ENCODE measurements around the gene GNG7. TPM values are rescaled to one million over a fixed set of nuclear protein-coding genes. Genes with fewer than 3 reads are reported as not detected.
"Not testable (repeated sequence)": the region's sequence is repeated elsewhere in the genome, so short reads cannot be mapped to it uniquely, and the experiment has no call there.

GNG7 gene
- total RNA-seq, 1 donor from 2014 or later = 11.5 TPM

GRCh38 chr19:2685204-2685704 lies 17.2 kb downstream of the GNG7 start:
- intact Hi-C loops (cut with DNase I) = no loop called here
- ATAC-seq = no peak

GRCh38 chr19:2683430-2684003 lies 19.0 kb downstream of the GNG7 start:
- no peak for DNase-seq (ENCODE audit: low spot score)
- intact Hi-C loops (cut with DNase I) = no loop called here
- no peak for ATAC-seq

More at GRCh38 chr19:2685204-2685704, 17.2 kb downstream of the GNG7 start:
- no peak for DNase-seq (ENCODE audit: low spot score)

GRCh38 chr19:2680808-2681207 lies 21.7 kb downstream of the GNG7 start:
- no peak for ATAC-seq
- intact Hi-C loops (cut with DNase I) = no loop called here

GRCh38 chr19:2679439-2679838 lies 23.1 kb downstream of the GNG7 start:
- intact Hi-C loops (cut with DNase I) = no loop called here
- no peak for ATAC-seq
- no peak for DNase-seq (ENCODE audit: low spot score)

More at GRCh38 chr19:2680808-2681207, 21.7 kb downstream of the GNG7 start:
- no peak for DNase-seq (ENCODE audit: low spot score)

- ATAC-seq; DNase-seq (ENCODE audit: low spot score); intact Hi-C loops (cut with DNase I): not testable (repeated sequence)
Measured at GRCh38 chr19:2678948-2679347, 23.5 kb downstream of the GNG7 start.

- no peak for ATAC-seq
- intact Hi-C loops (cut with DNase I) = no loop called here
- no peak for DNase-seq (ENCODE audit: low spot score)
Measured at GRCh38 chr19:2678044-2678671, 24.3 kb downstream of the GNG7 start.

- ATAC-seq = no peak
- intact Hi-C loops (cut with DNase I) = no loop called here
- DNase-seq (ENCODE audit: low spot score) = no peak
Measured at GRCh38 chr19:2676823-2677222, 25.7 kb downstream of the GNG7 start.

- DNase-seq (ENCODE audit: low spot score) (no peak), ATAC-seq (no peak)
- intact Hi-C loops (cut with DNase I) = no loop called here
Measured at GRCh38 chr19:2675892-2676291, 26.6 kb downstream of the GNG7 start.

- ATAC-seq (no peak), DNase-seq (ENCODE audit: low spot score) (no peak)
- intact Hi-C loops (cut with DNase I) = no loop called here
Measured at GRCh38 chr19:2670217-2670616, 32.3 kb downstream of the GNG7 start.

- intact Hi-C loops (cut with DNase I) = no loop called here
- DNase-seq (ENCODE audit: low spot score) (no peak), ATAC-seq (no peak)
Measured at GRCh38 chr19:2668175-2668763, 34.2 kb downstream of the GNG7 start.

- DNase-seq (ENCODE audit: low spot score); ATAC-seq; intact Hi-C loops (cut with DNase I): not testable (repeated sequence)
Measured at GRCh38 chr19:2667349-2667748, 35.1 kb downstream of the GNG7 start.

- DNase-seq (ENCODE audit: low spot score) (no peak), ATAC-seq (no peak)
- intact Hi-C loops (cut with DNase I) = no loop called here
Measured at GRCh38 chr19:2666344-2666994, 36.0 kb downstream of the GNG7 start.

- intact Hi-C loops (cut with DNase I) = no loop called here
- ATAC-seq (no peak), DNase-seq (ENCODE audit: low spot score) (no peak)
Measured at GRCh38 chr19:2665103-2665502, 37.4 kb downstream of the GNG7 start.

GRCh38 chr19:2663920-2664571 lies 38.4 kb downstream of the GNG7 start:
- no peak for DNase-seq (ENCODE audit: low spot score)
- intact Hi-C loops (cut with DNase I) = no loop called here
- ATAC-seq = no peak

GRCh38 chr19:2661615-2662014 lies 40.9 kb downstream of the GNG7 start:
- ATAC-seq (no peak), DNase-seq (ENCODE audit: low spot score) (no peak)
- intact Hi-C loops (cut with DNase I) = no loop called here

GRCh38 chr19:2659856-2660432 lies 42.5 kb downstream of the GNG7 start:
- DNase-seq (ENCODE audit: low spot score) (no peak), ATAC-seq (no peak)
- intact Hi-C loops (cut with DNase I) = no loop called here

- no peak for DNase-seq (ENCODE audit: low spot score)
- intact Hi-C loops (cut with DNase I) = no loop called here
- ATAC-seq = no peak
Measured at GRCh38 chr19:2656533-2656932, 46.0 kb downstream of the GNG7 start.

- DNase-seq (ENCODE audit: low spot score) (no peak), ATAC-seq (no peak)
- intact Hi-C loops (cut with DNase I) = no loop called here
Measured at GRCh38 chr19:2653710-2654707, 48.5 kb downstream of the GNG7 start.

Data from sciatic nerve (tissue), 2 donors.